Liver (tissue), 9 donors: ENCODE measurements around the gene AFAP1L2. TPM values are rescaled to one million over a fixed set of nuclear protein-coding genes. Genes with fewer than 3 reads are reported as not detected.

Source experiments
- DNase-seq: peaks from one replicate; pipeline ENCODE4 v3.0.0-alpha.2; 2017; ENCODE audit warnings: low spot score
- H3K27ac ChIP-seq, 2 donors: one replicate each; pipeline ENCODE4 v1.7.0; 2013; ENCODE audit warnings: inconsistent platforms in 2 of 2, low read length in 2 of 2, control low read depth in 1 of 2, low read depth in 1 of 2, mild to moderate bottlenecking in 1 of 2
- H3K27me3 ChIP-seq, 4 donors: one replicate each; pipeline versions ENCODE4 v1.6.1 to v1.7.0; 2013; ENCODE audit warnings: low read length in 3 of 4, inconsistent platforms in 1 of 4, mild to moderate bottlenecking in 1 of 4, moderate library complexity in 1 of 4; ENCODE audit not compliant: control insufficient read depth in 4 of 4, insufficient read depth in 4 of 4
- H3K36me3 ChIP-seq, 4 donors: one replicate each; pipeline versions ENCODE4 v1.6.1 to v1.7.0; 2013; ENCODE audit warnings: low read length in 3 of 4, mild to moderate bottlenecking in 3 of 4, low read depth in 1 of 4, moderate library complexity in 1 of 4; ENCODE audit not compliant: control insufficient read depth in 4 of 4, insufficient read depth in 3 of 4
- H3K4me1 ChIP-seq, 4 donors: one replicate each; pipeline versions ENCODE4 v1.6.1 to v1.7.0; 2013; ENCODE audit warnings: low read length in 3 of 4, mild to moderate bottlenecking in 3 of 4, moderate library complexity in 1 of 4; ENCODE audit not compliant: control insufficient read depth in 4 of 4, insufficient read depth in 4 of 4
- H3K4me3 ChIP-seq, 3 donors: one replicate each; pipeline versions ENCODE4 v1.6.1 to v1.7.0; 2013; ENCODE audit warnings: low read length in 3 of 3, control low read depth in 1 of 3, low read depth in 1 of 3, mild to moderate bottlenecking in 1 of 3
- H3K9ac ChIP-seq, 2 donors: one replicate each; pipeline ENCODE4 v1.7.0; 2013; ENCODE audit warnings: low read length in 2 of 2, mild to moderate bottlenecking in 2 of 2, moderate library complexity in 2 of 2, control low read depth in 1 of 2, low read depth in 1 of 2
- H3K9me3 ChIP-seq, 4 donors: one replicate each; pipeline versions ENCODE4 v1.6.1 to v1.7.0; 2013; ENCODE audit warnings: low read length in 3 of 4; ENCODE audit not compliant: control insufficient read depth in 4 of 4
- FOXA1 ChIP-seq: IDR thresholded peaks from 2 replicates; pipeline ENCODE4 v1.6.1; 2016; ENCODE audit warnings: antibody characterized with exemption
- GABPA ChIP-seq, 2 donors: IDR thresholded peaks in 1 of 2; conservative IDR thresholded peaks in 1 of 2; 2 replicates each; pipeline ENCODE4 v1.6.1; 2016; ENCODE audit warnings: antibody characterized with exemption in 2 of 2, mild to moderate bottlenecking in 1 of 2, moderate library complexity in 1 of 2
- HNF4A ChIP-seq, 2 donors: conservative IDR thresholded peaks; 2 replicates each; pipeline ENCODE4 v1.6.1; 2016; ENCODE audit warnings: antibody characterized with exemption in 2 of 2, mild to moderate bottlenecking in 2 of 2
- NR2F2 ChIP-seq: IDR thresholded peaks from 2 replicates; pipeline ENCODE4 v1.6.1; 2016; ENCODE audit warnings: antibody characterized with exemption
- SP1 ChIP-seq: IDR thresholded peaks from 2 replicates; pipeline ENCODE4 v1.6.1; 2018; ENCODE audit warnings: antibody characterized with exemption, mild to moderate bottlenecking
- TAF1 ChIP-seq: conservative IDR thresholded peaks from 2 replicates; pipeline ENCODE4 v1.6.1; 2016; ENCODE audit warnings: antibody characterized with exemption, mild to moderate bottlenecking
- YY1 ChIP-seq: IDR thresholded peaks from 2 replicates; pipeline ENCODE4 v1.6.1; 2016; ENCODE audit warnings: antibody characterized with exemption, mild to moderate bottlenecking
- WGBS: extraction: QIAGEN DNeasy Blood & Tissue Kit; methylation state at CpG from one replicate; pipeline ENCODE4 v1.1.7; 2013; 5-methylcytosine and 5-hydroxymethylcytosine counted together
- polyA plus RNA-seq, 2 donors: library from polyadenylated mRNA; stranded (reverse) in 1 of 2; unstranded in 1 of 2; fragments of 200-250 nt in 1 of 2; fragments of >200 nt in 1 of 2; fragmentation: Nextera tagmentation in 1 of 2; extraction: Ambion mirVana in 1 of 2; gene quantifications; one replicate each; pipeline versions ENCODE4 v1.2.1 to v1.2.3, GENCODE V29; 2013 to 2015
- total RNA-seq, 2 donors: library from RNA; depleted of rRNA; stranded (reverse); fragments of >200 nt; gene quantifications; one replicate each; pipeline ENCODE4 v1.2.3, GENCODE V29; 2014
- TF ChIP-seq, protein P1 (sequence below): IDR thresholded peaks from 2 replicates; pipeline ENCODE4 v1.6.1; 2016; ENCODE audit warnings: antibody characterized with exemption
- TF ChIP-seq, protein P2 (sequence below): IDR thresholded peaks from 2 replicates; pipeline ENCODE4 v1.6.1; 2016; ENCODE audit warnings: antibody characterized with exemption, mild to moderate bottlenecking
- TF ChIP-seq, protein P3 (sequence below): IDR thresholded peaks from 2 replicates; pipeline ENCODE4 v1.6.1; 2016; ENCODE audit warnings: antibody characterized with exemption
- TF ChIP-seq, protein P4 (sequence below): IDR thresholded peaks from 2 replicates; pipeline ENCODE4 v1.6.1; 2016; ENCODE audit warnings: antibody characterized with exemption
- TF ChIP-seq, protein P5 (sequence below): fragments of 150-350 bp; IDR thresholded peaks from 2 replicates; pipeline ENCODE4 v1.5.1; 2017; ENCODE audit warnings: improper control_type of control experiment, low read depth, low read length; ENCODE audit not compliant: missing input control
- donor health status: healthy.
- donor health status: healthy.
- donor health status: healthy.
- donor health status: healthy.
- donor health status: healthy.

Gene AFAP1L2
- total and polyA plus RNA-seq, 4 donors: 0.53 to 1.8 (median 1.3) TPM

- Histone ChIP-seq H3K27me3 (no peaks in the 10 kb centered on the region), H3K4me3 (no peak overlapping the region), H3K9me3 (no peaks in the 10 kb centered on the region), H3K27ac (no peak overlapping the region), H3K36me3 (no peaks in the 10 kb centered on the region), H3K4me1 (peaks cover 0 to 4% (median 0%) of the 10 kb centered on the region in 4 donors), H3K9ac (no peak overlapping the region)
- TF ChIP-seq GABPA (IDR thresholded peaks at IDR 0.05 in 1 of 2, conservative IDR thresholded peaks at IDR 0.05 in 1 of 2): no peak
- TF ChIP-seq, protein P1, sequence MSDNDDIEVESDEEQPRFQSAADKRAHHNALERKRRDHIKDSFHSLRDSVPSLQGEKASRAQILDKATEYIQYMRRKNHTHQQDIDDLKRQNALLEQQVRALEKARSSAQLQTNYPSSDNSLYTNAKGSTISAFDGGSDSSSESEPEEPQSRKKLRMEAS: no peak
- no peak for TF ChIP-seq YY1
- TF ChIP-seq, protein P2, sequence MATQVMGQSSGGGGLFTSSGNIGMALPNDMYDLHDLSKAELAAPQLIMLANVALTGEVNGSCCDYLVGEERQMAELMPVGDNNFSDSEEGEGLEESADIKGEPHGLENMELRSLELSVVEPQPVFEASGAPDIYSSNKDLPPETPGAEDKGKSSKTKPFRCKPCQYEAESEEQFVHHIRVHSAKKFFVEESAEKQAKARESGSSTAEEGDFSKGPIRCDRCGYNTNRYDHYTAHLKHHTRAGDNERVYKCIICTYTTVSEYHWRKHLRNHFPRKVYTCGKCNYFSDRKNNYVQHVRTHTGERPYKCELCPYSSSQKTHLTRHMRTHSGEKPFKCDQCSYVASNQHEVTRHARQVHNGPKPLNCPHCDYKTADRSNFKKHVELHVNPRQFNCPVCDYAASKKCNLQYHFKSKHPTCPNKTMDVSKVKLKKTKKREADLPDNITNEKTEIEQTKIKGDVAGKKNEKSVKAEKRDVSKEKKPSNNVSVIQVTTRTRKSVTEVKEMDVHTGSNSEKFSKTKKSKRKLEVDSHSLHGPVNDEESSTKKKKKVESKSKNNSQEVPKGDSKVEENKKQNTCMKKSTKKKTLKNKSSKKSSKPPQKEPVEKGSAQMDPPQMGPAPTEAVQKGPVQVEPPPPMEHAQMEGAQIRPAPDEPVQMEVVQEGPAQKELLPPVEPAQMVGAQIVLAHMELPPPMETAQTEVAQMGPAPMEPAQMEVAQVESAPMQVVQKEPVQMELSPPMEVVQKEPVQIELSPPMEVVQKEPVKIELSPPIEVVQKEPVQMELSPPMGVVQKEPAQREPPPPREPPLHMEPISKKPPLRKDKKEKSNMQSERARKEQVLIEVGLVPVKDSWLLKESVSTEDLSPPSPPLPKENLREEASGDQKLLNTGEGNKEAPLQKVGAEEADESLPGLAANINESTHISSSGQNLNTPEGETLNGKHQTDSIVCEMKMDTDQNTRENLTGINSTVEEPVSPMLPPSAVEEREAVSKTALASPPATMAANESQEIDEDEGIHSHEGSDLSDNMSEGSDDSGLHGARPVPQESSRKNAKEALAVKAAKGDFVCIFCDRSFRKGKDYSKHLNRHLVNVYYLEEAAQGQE: no peak
- no peak for TF ChIP-seq NR2F2
- no peak for TF ChIP-seq FOXA1
- TF ChIP-seq TAF1: no peak
- TF ChIP-seq, protein P3, sequence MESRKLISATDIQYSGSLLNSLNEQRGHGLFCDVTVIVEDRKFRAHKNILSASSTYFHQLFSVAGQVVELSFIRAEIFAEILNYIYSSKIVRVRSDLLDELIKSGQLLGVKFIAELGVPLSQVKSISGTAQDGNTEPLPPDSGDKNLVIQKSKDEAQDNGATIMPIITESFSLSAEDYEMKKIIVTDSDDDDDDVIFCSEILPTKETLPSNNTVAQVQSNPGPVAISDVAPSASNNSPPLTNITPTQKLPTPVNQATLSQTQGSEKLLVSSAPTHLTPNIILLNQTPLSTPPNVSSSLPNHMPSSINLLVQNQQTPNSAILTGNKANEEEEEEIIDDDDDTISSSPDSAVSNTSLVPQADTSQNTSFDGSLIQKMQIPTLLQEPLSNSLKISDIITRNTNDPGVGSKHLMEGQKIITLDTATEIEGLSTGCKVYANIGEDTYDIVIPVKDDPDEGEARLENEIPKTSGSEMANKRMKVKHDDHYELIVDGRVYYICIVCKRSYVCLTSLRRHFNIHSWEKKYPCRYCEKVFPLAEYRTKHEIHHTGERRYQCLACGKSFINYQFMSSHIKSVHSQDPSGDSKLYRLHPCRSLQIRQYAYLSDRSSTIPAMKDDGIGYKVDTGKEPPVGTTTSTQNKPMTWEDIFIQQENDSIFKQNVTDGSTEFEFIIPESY: no peak
- no peak for TF ChIP-seq HNF4A (conservative IDR thresholded peaks at IDR 0.05)
- TF ChIP-seq, protein P4, sequence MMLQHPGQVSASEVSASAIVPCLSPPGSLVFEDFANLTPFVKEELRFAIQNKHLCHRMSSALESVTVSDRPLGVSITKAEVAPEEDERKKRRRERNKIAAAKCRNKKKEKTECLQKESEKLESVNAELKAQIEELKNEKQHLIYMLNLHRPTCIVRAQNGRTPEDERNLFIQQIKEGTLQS: no peak
- no peak for TF ChIP-seq SP1
- TF ChIP-seq, protein P5, sequence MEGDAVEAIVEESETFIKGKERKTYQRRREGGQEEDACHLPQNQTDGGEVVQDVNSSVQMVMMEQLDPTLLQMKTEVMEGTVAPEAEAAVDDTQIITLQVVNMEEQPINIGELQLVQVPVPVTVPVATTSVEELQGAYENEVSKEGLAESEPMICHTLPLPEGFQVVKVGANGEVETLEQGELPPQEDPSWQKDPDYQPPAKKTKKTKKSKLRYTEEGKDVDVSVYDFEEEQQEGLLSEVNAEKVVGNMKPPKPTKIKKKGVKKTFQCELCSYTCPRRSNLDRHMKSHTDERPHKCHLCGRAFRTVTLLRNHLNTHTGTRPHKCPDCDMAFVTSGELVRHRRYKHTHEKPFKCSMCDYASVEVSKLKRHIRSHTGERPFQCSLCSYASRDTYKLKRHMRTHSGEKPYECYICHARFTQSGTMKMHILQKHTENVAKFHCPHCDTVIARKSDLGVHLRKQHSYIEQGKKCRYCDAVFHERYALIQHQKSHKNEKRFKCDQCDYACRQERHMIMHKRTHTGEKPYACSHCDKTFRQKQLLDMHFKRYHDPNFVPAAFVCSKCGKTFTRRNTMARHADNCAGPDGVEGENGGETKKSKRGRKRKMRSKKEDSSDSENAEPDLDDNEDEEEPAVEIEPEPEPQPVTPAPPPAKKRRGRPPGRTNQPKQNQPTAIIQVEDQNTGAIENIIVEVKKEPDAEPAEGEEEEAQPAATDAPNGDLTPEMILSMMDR: no peak
- 81% methylated on average over 3 of the region's 3 CpGs for WGBS
- no peak for DNase-seq
These were observed 57.1 kb downstream of the AFAP1L2 start for GRCh38 chr10:114347241-114347640.

- 76% methylated on average over 19 of the region's 19 CpGs for WGBS
- Histone ChIP-seq H3K4me1 (peaks cover 0 to 4% (median 0%) of the 10 kb centered on the region in 4 donors), H3K4me3 (no peak overlapping the region), H3K9me3 (no peaks in the 10 kb centered on the region), H3K27ac (no peak overlapping the region), H3K27me3 (no peaks in the 10 kb centered on the region), H3K9ac (no peak overlapping the region), H3K36me3 (no peaks in the 10 kb centered on the region)
- no peak for DNase-seq
- TF ChIP-seq NR2F2: peak; percentile 52
- TF ChIP-seq, protein P1: no peak
These were observed 57.9 kb downstream of the AFAP1L2 start for GRCh38 chr10:114346176-114347031.
